NOMO-1 (cell line): ENCODE results near the gene SMIM17.
"Not testable (repeated sequence)": the region's sequence is repeated elsewhere in the genome, so short reads cannot be mapped to it uniquely, and the experiment has no call there.

ENCODE experiments used
- DNase-seq, 2 experiments: peaks; one replicate each; lab custom pipeline; 2025; ENCODE audit not compliant: unreplicated experiment in 2 of 2; lab: John Stamatoyannopoulos, UW

SMIM17 gene

DNA sequence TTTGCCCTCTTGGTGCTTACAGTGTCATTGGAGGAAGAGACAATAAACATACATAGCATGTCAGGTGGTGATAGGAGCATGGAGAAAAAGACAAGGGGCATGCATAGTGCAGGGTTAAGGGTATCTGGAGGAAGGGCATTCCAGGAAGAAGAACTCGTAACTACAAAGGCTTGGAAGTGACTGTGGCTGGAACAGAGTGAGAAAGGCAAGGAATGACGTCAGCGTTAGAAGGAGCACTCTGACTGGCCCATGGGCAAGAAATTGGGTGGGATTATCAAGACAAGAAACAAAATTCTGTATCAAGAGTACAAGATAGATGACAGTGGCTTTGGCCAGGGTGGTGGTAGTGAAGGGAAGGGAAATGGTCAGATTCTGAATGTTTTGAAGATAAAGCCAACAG, 11.2 kb downstream of the SMIM17 start:
- no peak for DNase-seq

DNA sequence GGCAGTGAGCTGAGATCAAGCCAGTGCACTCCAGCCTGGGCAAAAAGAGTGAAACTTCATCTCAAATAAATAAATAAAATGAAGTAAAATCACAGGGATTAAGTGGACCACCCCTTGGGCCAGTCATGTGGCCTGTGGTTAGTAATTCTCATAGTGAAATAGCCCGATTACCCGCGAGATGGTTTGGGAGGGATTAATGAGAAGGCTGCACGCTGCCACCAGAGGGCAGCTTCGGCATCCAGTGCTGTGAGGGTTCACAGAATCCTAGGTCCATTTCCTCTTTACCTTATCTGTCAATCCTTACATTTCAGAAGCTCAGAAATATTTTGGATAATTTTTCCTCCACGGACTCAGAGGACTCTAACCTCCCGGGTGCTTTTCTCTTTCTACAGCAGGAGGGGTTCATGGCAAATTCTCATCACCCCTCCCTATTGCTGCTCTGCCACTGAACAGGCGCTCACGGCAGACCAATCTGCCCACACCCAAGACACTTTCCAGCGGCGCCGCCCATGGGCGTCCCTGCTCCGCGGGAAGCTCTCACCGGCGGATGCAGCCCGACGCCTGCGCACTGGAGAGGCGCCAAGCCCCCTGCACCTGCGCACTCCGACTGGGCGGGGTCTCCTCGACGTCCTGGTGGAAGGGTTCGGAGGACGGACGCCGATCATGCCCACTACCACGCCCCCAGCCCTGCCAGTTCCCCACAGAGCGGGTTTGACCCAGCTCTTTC, 17.6 kb downstream of the SMIM17 start:
- no peak for DNase-seq

DNA sequence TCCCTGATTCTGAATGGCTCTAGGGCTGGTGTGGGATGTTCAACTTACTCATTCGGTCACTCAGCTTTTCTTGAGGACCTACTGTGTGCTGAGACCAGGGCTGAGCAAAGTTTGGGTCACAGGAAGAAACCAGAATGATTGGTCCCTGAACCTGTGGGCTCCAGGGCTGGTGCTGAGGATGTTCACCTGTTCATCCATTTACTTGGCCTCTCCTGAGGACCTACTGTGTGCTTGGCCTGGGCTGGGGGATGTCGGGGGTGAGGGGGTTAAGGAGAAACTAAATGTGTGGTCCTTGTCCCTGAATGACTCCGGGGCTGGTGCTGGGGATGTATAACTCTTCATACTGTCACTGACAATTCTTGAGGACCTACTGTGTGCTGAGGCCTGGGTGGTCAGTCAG, 18.3 kb downstream of the SMIM17 start:
- DNase-seq = no peak

DNA sequence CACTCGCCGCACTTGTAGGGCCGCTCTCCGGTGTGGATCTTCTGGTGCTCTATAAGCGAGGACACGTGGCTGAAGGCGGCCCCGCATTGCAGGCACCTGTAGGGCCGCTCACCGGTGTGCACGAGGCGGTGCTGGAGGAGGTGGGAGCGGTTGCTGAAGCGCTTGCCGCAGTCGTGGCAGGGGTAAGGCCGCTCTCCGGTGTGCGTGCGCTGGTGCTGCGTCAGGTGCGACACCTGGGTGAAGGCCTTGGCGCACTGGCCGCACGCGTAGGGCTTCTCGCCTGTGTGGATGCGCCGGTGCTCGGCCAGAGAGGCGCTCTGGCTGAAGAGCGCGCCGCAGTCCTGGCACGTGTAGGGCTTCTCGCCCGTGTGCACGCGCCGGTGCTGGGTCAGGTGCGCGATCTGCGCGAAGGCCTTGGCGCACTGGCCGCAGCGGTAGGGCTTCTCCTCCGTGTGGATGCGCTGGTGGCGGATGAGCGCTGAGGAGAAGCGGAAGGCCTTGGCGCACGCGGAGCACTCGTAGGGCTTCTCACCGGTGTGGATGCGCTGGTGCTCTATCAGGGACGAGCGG, 21.1 kb downstream of the SMIM17 start:
- DNase-seq = no peak

DNA sequence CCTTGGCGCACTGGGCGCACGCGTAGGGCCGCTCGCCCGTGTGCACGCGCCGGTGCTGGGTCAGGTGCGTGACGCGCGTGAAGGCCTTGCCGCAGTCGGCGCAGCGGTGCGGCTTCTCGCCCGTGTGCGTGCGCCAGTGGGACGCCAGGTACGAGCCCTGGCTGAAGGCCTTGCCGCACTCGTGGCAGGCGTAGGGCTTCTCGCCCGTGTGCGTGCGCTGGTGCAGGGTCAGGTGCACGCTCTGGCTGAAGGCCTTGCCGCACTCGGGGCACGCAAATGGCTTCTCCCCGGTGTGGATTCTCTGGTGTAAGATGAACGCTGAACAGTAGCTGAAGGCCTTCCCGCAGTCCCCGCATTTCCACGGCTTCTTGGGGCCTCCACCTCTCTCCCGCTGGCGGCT, 21.6 kb downstream of the SMIM17 start:
- no peak for DNase-seq

- no peak for DNase-seq
These were observed 24.4 kb downstream of the SMIM17 start for GRCh38 chr19:56667311-56667870.

DNA sequence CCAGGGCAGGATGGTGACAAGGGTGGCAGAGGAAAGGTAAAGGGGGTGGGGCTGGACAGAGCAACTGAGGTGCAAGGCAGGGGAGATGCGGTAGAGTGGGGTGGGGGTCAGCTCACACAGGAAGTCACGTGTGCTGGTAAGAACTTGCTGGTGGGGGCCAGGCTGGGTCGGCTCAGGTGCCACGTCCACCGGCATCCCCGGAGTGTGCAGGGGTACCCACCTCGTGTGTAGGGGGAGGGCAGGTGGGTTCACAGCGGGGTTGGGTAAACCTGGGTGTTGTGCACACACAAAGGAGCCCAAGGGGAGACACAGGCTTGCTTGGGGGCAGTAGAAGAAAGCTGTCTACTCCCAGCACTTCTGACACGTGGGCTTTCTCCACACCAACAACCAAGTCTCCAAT, 25.7 kb downstream of the SMIM17 start:
- no peak for DNase-seq

GRCh38 chr19:56670401-56670960, 27.5 kb downstream of the SMIM17 start:
- DNase-seq = no peak

DNA sequence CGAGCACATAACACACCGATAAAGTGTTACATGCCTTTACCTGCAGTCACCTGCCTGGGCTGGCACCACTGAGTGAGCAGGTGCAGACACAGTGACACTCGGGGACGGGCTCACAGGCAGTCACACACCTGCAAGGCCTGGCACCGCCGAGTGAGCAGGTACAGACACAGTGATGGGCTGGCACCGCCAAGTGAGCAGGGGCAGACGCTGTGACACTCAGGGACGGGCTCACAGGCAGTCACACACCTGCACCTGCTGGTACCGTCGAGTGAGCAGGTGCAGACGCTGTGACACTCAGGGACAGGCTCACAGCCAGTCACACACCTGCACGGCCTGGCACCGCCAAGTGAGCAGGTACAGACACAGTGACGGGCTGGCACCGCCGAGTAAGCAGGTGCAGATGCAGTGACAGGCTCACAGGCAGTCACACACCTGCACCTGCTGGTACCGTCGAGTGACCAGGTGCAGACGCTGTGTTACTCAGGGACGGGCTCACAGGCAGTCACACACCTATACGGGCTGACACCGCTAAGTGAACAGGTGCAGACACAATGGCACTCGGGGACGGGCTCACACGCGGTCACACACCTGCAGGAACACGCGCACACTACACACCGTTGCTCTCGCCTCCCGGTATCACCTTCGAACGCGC, 28.1 kb downstream of the SMIM17 start:
- DNase-seq = no peak

GRCh38 chr19:56671613-56671994, 28.6 kb downstream of the SMIM17 start, which contains the start of gene ZNF835:
Gene ZNF835 (minus strand): TSS chr19:56671757. CDS start chr19:56665198, 6,559 bp downstream.
- no peak for DNase-seq

- DNase-seq = not testable (repeated sequence)
These were observed 29.7 kb downstream of the SMIM17 start for GRCh38 chr19:56672610-56673009.

DNA sequence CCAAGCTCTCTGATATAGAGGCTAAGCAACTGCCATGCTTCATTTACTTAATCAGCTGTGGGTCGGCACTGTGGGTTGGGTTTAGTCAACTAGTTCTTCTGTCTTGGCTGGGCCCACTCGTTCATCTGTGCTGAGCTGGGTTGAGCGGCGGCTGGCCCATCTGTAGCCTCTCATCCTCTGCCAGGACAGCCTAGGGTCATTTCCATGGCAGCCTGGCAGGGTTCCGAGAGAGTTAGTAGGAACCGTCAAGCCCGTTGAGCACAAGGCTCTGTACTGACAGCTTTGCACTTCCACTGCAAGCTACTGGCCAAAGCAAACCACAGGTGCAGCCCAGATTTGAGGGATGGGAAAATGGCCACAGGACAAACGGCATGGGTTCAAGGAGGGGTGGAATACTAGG, 35.2 kb downstream of the SMIM17 start:
- DNase-seq = no peak

DNA sequence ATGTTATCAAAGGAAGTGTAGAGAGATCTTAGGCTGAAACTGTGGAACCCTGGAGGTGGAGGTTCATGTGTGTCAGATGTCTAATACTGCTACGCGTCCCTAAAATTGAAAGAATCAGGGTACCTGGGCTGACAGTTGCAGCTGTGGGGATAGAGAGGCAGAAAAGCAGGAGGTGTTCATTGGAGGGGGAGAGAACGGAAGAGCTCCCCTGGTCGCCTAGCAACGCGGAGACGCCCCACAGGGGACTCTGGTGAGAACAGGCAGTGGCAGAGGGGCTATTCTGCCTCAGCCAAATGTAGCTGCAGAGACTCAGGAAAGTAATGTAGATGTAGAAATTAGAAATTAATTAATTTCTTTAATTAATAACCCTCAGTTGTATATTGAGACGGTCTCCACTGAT, 38.7 kb downstream of the SMIM17 start:
- DNase-seq = no peak

DNA sequence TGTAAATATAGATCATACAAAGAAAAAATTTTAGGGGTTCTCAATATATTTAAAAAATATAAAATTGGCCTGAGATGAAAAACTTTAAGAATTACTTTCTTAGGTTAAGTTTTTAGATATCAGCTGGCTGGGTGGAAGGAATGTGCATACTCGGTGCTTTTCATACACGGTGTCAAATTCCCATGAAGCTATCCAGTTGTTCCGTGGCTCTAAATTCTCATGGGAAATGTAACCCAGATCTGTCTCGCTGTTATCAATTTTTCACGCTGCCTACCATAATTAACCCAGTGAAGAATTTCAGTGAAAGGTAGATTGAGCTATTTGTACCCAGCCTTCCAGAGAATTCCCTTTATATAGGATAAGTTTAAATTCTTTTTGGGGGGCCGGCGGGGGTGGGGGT, 40.2 kb downstream of the SMIM17 start:
- no peak for DNase-seq

DNA sequence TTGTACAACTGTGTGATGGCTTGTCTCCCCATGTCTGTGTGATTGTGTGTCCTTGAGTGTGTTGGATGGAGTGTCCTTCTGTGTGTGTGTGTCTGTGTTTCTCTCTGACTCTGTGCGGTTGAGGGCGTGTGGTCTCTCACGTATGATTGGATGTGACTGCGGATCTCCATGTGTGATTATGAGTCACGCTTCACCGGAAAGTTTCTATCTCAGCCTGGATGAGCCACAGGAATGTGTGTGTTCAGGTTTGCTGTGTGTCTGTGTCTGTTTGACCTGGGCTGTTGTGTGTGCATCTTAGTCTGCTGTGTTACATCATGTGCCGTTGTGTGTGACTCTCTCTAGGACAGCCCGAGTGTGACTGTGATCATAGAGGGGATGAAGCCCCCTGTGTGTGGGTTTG, 44.1 kb downstream of the SMIM17 start:
- no peak for DNase-seq

DNA sequence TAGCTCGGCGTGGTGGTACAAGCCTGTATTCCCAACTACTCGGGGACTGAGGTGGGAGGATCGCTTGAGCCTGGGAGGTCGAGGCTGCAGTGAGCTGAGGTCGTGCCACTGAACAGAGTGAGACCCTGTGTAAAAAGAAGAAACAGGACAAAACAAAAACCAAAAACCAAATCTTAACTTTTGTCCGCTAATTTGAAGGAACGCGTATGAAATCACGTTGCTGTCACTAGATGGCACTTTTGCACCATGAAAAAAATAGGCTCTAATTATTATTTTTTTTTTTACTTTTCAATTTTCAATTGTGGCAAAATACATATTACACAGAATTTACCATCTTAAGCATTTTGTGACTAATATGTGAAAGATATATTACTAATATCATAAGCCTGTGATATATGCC, 46.2 kb downstream of the SMIM17 start:
- no peak for DNase-seq

DNA sequence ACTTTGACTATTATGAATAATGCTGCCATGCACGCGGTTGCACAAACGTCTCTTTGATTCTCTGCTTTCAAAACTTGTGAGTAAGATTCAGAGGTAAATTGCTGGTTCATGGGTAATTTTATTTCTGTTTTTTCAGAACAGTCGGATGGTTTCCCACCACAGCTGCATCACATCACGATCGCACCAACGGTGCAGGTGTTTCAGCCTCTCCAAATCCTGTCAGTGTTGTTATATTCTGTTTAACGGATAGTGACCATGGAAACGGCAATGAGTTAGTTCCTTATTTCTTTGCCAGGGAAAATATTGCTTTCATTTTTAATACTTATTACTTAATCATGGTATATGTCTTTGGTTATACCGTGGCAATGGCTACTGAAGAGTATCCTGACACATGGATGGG, 47.7 kb downstream of the SMIM17 start:
- no peak for DNase-seq

DNA sequence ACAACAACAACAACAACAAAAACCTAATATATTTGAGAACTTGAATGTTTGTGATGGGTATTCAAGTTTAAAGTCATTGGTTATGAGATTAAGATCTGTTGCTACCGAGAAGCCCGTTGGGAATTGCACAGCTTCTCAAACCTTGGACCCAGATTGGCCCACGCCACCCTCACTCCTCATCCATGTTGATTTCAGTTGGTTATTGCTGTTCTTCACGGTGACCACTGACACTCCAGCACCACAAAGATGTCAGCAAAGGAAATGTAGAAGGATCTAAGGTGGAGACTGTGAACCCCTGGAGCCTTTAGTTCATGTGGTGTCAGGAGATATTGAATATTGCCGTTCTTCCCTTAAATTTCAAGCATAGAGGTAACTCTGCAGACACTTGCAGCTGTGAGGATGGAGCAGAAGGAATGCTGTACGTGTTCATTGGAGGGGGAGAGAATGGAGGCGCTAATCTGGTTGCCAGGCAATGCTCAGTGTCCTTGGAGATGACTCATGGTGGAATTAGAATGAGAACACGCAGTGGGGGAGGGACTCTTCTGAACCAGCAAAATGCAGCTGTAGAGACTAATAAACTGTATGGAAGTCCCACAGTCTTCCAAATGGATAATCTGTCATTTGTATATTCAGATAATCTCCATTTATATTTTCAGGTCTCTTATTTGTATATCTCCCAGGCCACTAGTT, 49.4 kb downstream of the SMIM17 start:
- DNase-seq = no peak

DNA sequence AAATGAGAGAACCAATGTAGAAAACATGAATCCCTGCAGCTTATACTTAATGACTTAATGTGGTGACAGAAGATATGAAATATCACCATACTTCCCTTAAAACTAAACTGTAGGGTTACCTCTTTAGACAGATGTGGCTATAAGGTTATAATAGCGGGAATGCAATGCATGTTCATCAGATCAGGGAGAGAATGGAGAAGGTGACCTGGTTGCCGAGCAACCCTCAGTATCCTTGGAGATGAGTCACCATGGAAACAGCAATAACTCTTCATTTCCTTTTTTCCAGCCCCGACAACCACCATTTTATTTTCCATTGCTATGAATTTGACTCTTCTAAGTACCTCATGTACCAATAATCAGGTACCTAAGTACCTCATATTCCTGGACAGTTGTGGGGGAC, 56.6 kb downstream of the SMIM17 start:
- DNase-seq = no peak

- DNase-seq = no peak
These were observed 58.9 kb downstream of the SMIM17 start for GRCh38 chr19:56701895-56702294.

DNA sequence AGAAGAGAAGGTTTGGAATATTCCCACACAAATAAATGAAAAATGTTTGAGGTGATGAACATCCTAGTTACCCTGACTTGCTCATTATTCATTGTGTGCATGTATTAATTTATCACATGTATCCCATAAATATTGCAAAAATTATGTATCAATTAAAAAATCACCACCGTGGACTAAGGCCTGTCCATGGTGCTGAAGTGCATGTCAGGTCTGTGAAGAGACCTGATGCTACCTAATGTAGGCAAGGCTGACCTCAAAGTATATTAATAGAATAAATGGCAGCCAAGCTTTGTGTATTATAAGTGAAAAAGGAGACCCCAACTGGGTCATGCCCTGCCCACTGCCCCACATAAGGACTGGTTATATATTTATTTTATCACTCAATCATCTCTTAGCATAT, 63.0 kb downstream of the SMIM17 start:
- no peak for DNase-seq
